C1 segment of cervical spinal cord (tissue), 14 donors: ENCODE results near the gene FIS1.
"Not testable (repeated sequence)": the region's sequence is repeated elsewhere in the genome, so short reads cannot be mapped to it uniquely, and the experiment has no call there.

Experiments used
- DNase-seq, 14 donors: peaks; one replicate each; lab custom pipeline; 2025; lab: John Stamatoyannopoulos, UW

FIS1 gene

DNA sequence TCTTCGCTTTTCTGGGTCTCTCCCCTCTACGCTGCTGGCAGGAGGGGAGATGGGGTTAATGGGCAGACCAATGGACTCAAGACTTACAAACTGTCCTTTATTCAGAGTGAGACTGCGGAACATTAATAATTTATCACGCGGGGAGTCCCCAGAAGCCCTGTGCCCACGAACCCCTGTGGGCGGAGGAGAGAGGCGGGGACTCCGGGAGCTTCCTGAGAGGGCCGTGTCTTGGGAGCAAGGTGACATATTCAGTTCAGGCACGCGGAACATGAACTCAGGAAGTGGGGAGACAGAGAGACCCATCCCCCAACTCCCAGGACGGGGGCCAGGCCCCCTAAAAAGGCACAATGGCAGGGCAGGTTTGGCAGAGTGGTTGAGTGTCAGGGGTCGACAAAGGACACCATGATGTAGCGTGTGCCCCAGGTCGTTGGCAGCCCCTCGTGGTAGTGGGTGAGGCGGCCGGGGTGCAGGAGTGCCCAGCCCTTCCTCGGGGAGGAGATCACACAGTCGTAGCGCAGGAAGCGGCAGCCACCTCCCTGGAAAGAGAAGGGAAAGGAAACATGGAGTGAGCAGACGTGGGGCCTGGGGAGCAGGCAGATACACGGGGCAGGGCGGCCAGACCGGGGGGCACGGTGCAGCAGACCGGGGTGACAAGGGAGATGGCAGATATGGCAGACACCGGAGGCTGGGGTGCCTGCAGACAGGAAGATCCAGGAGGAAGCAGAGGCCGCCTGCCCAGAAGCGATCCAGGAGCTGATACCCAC is 38.8 kb downstream of the FIS1 start:
- DNase-seq, result no peak

- not testable (repeated sequence) for DNase-seq
Observed at GRCh38 chr7:101203740-101204738, 40.8 kb downstream of the FIS1 start.

- no peak for DNase-seq
Observed at GRCh38 chr7:101202603-101202918, 42.3 kb downstream of the FIS1 start.

- DNase-seq, result no peak
Observed at GRCh38 chr7:101201695-101202602, 42.9 kb downstream of the FIS1 start.

- no peak for DNase-seq
Observed at GRCh38 chr7:101200862-101201599, 43.9 kb downstream of the FIS1 start, which contains the start of gene MOGAT3. Gene MOGAT3, minus strand, starts transcription at chr7:101201036. Its CDS starts 182 bp downstream, at chr7:101200854.

- no peak for DNase-seq
Observed at GRCh38 chr7:101200504-101200861, 44.4 kb downstream of the FIS1 start.

- not testable (repeated sequence) for DNase-seq
Observed at GRCh38 chr7:101199522-101199921, 45.4 kb downstream of the FIS1 start.

DNA sequence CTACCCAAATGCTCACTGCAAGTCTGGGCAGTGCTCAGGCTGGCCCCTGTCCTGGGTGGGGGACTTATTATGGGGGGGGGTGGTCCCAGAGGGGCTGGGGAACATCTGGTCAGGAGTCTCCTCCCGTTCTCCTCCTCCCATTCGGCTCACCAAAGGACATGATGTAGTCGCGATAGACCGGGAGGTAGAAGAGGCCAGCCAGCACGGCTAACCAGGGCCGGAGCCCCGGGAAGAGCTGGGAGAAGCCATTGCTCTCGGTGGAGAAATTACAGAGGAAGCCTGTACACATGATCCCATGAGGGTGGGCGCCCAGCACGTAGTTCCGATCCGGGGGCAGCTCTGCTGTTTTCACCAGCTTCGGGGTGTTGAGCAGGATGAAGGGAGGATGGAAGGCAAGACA is 46.4 kb downstream of the FIS1 start:
- DNase-seq, result no peak

- no peak for DNase-seq
Observed at GRCh38 chr7:101197991-101198390, 46.9 kb downstream of the FIS1 start.

GRCh38 chr7:101195884-101196283 is 49.0 kb downstream of the FIS1 start:
- no peak for DNase-seq
